CD4-positive, alpha-beta T cell treated with Interleukin-4 for 4 hours (primary cell): ENCODE measurements around the gene PRDM16.

Source experiments
- DNase-seq: peaks from one replicate; pipeline ENCODE4 v3.0.0-alpha.2; 2020

Gene PRDM16

DNA sequence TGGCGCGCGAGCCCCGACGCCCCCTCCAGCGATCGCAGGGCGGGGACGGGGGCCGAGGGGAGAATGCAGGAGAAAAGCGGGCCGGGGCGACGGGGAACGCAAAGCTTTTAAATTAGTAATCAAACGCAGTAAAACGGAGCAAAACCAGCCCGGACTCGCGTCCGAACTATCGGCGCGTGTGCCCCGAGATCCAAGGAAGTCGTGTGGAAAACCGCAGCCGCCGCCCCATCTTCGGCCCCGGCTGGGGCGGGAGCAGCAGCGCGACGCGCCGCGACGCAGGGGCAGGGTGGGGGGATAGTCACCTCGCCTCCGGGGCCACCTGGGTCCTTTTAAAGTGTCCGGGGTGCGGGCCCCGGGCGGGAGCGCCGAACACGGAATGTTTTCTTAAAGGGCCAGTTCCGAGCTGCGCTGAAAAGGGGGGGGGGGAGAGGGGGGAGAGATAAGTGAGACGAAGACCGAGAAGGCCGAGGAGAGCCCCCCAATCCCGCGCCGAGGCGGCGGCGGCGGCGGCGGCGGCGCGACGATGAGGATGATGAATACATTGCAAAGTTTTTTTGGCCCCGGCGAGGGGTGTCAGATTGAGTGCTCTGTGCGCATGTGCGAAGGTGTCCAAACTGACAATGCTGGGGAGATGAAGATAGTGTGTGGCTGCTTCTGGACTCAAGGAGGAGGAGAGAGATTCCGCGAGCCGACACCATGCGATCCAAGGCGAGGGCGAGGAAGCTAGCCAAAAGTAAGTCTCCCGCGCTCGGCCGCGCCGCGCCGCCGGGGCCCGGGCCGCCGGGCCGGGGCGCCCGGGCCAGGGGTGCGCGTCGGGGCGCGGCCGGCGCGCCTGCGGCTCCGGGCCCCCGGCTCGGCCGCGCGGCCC is at the start of gene PRDM16:
TSS of gene PRDM16 (plus strand) at position 640 of the 868 bp plus-strand sequence. CDS start at position 697, 57 bp downstream.
- no peak for DNase-seq

- DNase-seq = no peak
These were observed 49.4 kb upstream of the PRDM16 start for GRCh38 chr1:3019516-3020051.

DNA sequence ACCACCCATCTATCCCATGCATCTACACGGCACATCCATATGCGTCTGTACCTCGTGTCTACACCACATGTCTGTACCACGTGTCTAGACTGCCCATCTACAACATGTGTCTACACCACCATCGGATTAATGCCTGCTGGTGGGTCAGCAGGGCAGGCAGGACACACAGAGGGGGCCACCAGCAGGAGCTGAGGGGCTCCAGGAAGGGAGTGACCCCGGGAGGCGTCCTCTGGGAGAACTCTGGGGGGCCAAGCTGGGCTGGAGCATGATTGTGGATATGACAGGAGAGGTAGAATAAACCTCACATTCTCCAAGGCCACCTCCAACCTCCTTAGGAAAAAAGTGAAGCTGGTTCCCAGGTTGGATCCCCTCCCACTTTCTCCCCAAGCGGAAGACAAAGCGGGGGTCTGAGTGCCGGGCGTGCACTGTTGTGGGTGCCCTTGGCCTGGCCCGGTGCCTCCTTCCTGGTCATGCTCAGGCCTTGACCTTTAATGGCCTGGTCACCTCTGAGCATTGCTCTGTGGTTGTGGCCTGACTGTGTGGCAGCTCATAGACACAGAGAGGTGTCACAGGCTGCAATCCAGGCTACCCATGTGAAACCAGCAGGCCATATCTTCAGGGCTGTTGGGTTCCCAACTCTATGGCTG is 48.6 kb upstream of the PRDM16 start:
- no peak for DNase-seq

DNA sequence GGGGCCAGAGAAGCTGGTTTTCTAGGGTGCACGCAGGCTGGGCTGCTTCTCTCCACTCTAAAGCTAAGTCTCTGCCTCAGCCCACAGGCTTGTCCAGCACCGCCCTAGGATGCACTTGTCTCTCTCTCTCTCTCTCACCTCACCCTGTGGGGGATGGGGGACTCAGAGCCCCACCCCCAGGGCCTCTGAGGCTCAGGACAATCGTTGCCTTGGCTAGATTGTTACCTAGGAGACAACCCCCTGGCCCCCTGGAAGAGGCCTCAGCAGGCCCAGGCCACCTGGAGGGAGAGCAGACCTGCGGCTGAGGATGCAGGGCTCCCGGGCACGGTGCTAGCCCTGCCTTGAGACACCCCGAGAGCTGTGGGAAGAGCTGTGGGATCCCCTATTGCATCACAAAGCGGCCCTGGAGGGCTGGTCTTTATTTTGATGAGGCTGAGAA is 47.8 kb upstream of the PRDM16 start, which contains the start of gene ACTRT2:
TSS of gene ACTRT2 (plus strand) at position 235 of the 439 bp plus-strand sequence. CDS start 220 bp downstream, outside the sequence.
- no peak for DNase-seq

DNA sequence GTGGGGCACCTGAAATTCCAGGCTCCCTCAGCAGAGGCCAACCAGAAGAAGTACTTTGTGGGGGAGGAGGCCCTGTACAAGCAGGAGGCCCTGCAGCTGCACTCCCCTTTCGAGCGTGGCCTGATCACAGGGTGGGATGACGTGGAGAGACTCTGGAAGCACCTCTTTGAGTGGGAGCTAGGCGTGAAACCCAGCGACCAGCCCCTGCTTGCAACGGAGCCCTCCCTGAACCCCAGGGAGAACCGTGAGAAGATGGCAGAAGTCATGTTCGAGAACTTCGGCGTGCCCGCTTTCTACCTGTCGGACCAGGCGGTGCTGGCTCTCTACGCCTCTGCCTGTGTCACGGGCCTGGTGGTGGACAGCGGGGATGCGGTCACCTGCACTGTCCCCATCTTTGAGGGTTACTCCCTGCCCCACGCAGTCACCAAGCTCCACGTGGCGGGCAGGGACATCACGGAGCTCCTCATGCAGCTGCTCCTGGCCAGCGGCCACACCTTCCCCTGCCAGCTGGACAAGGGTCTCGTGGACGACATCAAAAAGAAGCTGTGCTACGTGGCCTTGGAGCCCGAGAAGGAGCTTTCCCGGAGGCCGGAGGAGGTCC is 47.1 kb upstream of the PRDM16 start:
- DNase-seq = no peak

GRCh38 chr1:3022511-3022973 is 46.5 kb upstream of the PRDM16 start:
- no peak for DNase-seq

- no peak for DNase-seq
These were observed 46.0 kb upstream of the PRDM16 start for GRCh38 chr1:3022976-3023375.

DNA sequence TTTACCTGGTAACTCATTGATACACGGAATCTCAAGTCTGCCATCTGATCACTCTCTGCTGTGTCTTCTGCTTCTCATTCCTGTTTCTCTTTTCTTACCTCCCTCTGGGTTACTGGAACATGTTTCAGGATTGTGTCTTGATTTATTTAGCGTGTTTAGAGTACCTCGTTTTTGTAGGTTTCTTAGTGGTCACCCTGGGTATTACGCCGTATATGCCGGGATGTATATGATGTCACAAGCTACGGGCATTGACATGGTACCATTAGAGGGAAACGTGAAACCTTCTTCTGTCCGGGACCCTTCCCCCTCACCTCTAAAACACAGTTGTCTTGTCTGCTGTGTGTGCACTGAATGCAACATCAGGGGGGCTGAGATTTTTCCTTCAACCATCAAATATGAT is 45.0 kb upstream of the PRDM16 start:
- DNase-seq = no peak

DNA sequence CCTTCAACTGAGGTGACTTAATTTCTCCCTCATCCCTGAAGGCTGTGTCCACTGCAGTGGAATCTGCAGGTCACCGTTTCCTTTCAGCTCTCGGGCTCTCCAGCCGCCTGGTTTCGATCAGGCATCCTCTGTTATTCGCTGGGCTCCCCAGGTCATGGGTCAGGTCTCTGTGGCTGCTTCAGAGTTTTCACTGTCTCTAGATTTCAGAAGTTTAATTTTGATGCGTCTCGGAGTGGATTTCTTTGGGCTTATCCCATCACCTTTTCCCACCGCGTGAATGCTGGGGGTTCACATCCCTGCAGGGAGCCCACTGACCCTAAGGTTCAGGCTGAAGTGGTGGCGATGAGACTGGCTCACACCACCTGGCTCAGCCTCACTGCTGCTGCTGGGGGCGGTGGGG is 44.4 kb upstream of the PRDM16 start:
- DNase-seq = no peak

- DNase-seq = no peak
These were observed 42.9 kb upstream of the PRDM16 start for GRCh38 chr1:3026124-3026523.

DNA sequence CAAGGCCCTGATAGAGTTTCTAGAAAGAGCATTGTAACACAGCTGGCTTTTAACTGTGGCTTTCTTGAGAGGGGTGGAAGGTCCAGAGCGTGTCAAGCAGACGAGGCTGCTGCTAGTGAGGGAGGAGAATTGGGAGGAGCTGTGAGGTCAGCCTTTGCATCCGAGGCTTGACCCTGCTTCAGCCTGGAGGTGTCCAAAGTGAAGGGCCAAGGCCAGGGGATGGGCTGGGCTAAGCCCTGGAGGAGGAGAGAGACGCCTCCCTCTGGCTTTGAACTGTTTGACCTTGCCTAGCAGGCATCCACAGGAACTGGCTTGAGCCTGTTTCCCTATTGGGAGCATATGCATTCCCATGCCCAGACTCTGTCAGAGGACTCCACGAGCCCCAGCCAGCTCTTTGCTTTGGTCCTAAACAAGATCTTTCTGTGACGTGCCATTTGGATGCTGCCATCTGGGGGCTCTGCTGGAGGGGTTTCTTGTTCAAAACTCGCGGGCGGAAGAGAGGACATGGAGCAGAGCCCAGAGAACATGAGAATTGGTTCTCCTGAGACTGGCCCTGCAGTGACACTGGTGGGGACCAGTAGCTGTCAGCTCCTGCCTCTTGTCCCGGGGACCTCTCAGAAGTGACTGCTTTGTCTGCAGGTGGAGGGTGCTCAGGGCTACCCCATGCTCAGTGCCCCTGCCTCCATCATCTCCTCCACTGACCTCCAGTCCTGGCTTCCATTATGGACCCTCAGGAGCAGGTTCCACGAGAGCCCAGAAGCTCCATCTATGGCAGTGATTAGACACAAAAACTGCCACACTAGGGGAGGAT is 42.2 kb upstream of the PRDM16 start:
- DNase-seq = no peak

DNA sequence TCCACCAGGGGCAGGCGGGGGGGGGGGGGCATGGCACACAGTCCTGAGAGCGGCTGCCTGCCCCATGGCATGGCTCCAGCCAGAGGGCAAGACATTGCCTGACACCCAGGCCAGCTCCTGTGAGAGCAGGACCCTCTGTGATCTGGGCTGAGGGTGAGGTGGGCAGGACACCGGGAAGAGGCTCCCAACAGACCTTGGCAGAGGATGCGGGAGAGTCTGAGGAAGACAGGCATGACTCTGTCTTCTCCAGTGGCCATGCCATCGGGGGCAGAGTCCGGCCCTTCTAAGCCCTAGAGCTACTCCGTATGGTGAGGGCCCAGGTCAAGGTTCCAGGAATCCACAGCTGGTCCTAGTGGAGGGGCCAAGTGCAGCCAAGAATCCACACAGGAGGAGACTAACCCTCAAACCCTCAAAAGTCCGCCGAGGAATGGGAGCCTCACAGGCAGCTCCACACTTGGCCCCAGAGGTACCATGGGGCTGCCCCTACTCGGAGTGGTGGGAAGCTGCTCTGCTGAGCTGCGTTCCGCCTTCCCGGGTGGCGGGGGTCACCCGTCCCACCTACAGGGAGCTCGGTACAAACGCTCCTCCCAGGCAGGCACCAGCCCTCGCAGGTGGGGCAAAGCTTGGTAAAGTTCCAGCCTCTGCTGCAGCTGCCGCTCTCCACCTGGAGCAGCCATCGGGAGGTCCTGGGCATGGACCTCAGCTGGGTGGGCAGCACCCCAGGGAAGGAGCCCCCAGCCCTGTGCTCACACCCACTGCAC is 41.2 kb upstream of the PRDM16 start:
- DNase-seq = no peak

GRCh38 chr1:3028531-3029282 is 40.3 kb upstream of the PRDM16 start:
- no peak for DNase-seq

GRCh38 chr1:3029481-3029961 is 39.5 kb upstream of the PRDM16 start:
- no peak for DNase-seq

- DNase-seq = no peak
These were observed 38.9 kb upstream of the PRDM16 start for GRCh38 chr1:3029991-3030662.

DNA sequence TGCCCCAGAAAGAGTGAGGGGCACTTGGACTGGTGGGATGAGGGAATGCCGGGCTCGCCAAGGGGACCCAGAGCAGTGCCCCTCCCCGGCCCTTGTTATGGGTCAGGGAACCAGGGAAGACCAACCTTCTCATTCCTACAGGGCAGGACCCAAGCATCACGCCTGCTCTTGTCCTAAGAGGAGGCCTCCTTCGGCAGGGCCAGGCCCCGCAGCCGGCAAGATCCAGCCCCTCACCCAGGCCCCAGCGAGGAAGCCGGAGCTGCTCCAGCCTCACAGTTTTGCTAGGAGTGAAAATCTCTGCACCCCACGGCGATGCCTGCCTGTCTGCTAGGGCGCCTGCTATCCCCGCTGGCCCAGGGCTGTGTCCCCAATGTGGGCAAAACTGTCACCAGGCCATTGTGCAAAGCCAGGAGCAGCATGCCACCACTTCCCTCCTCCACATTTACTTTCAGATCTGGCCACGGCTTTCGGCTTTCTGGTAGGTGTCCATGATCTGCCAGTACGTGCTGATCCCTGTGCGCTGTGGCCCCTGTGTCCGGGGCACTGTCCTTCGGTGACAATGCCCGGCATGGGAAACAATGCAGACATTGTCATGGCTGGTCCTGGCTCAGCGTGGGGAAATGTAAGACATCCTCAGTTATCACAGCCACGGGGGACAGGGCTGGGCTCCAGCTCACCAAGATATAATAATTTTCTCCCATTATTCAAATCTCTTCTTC is 38.2 kb upstream of the PRDM16 start:
- no peak for DNase-seq

GRCh38 chr1:3031401-3032221 is 37.4 kb upstream of the PRDM16 start:
- DNase-seq = no peak

DNA sequence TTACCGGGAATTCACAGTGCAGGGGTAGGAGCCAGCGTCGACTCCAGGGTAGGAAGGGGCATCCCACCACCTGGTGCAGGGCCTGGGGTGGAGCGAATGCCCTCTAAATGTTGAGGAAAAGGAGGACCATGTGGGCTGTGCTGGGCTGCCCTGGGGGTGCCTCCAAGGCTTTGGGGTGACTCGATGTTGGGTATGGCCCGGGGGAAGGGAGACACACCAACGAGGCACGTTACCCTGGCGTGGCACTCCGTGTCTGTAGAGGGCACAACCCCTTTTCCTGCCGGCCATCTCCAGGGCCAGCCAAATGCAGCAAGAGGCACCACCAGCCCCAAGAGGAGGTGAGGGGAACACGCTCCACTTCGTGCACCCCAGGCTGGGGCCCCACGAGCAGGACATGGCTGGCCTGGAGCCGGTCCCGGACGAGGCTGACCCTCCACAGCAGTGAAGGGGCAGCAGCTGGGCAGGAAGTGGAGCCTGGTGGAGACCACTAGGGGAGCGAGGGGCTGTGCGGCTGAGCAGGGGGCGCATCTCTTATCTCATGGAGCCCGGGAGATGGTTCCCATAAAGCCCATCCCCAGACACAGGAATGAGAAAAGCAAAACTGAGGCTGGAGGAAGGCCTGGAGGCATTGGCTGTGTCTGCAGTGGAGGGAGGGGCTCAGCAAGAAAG is 36.5 kb upstream of the PRDM16 start:
- no peak for DNase-seq
